ENCODE data around the gene GFRA3. TPM values are rescaled to one million over a fixed set of nuclear protein-coding genes. Genes with fewer than 3 reads are reported as not detected.
A peak's percentile ranks its signal among the peaks of the same experiment; 100 is the strongest.
"Not testable (repeated sequence)": the region's sequence is repeated elsewhere in the genome, so short reads cannot be mapped to it uniquely, and the experiment has no call there.

The GFRA3 gene
- 1 to 10 TPM; 2.7 to 4.9 (median 3.7) TPM for polyA plus RNA-seq (ENCODE audit: insufficient read length in 4 of 4)

- peak in 1 of 4 donors; percentile 28 for DNase-seq (ENCODE audit: low read depth in 4 of 4, low spot score in 2 of 4)
These were observed at the start of gene GFRA3 for GRCh38 chr5:138274189-138274853. Gene GFRA3, minus strand, starts transcription at chr5:138274621. Its CDS starts 197 bp downstream, at chr5:138274424.

- DNase-seq (ENCODE audit: low read depth in 4 of 4, low spot score in 2 of 4), result not testable (repeated sequence)
These were observed 43.8 kb upstream of the GFRA3 start for GRCh38 chr5:138318211-138318610.

GRCh38 chr5:138316355-138316754 lies 41.9 kb upstream of the GFRA3 start:
- DNase-seq (ENCODE audit: low read depth in 4 of 4, low spot score in 2 of 4), result no peak

DNA sequence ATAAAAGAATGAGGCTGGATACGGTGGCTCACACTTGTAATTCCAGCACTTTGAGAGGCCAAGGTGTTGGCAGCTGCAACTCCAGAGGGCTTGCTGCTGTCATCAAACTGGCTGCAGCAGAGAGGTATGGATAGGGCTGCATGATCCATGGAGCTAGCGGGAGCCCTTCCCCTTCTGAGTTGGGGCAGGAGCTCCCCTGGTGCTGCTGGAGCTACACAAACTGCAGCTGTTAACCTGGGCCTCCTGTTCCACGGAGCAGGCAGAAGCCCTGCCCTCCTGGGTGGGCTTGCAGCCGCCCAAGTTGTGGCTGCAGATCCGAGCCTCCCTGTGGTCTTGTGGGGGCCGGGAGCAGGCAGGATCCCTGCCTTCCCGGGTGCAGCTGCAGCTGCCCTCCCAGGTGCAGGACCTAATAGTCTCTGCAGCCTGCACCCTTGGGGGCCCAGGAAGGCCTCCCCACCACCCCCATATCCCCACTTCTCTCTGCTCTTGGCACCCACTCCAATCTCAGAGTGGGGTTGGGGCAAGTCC lies 41.4 kb upstream of the GFRA3 start:
- DNase-seq (ENCODE audit: low read depth in 4 of 4, low spot score in 2 of 4), result no peak

- no peak for DNase-seq (ENCODE audit: low read depth in 4 of 4, low spot score in 2 of 4)
These were observed 31.4 kb upstream of the GFRA3 start for GRCh38 chr5:138305797-138306196.

GRCh38 chr5:138303372-138303771 lies 29.0 kb upstream of the GFRA3 start:
- no peak for DNase-seq (ENCODE audit: low read depth in 4 of 4, low spot score in 2 of 4)

GRCh38 chr5:138289296-138289695 lies 14.9 kb upstream of the GFRA3 start:
- DNase-seq (ENCODE audit: low read depth in 4 of 4, low spot score in 2 of 4), result no peak

DNA sequence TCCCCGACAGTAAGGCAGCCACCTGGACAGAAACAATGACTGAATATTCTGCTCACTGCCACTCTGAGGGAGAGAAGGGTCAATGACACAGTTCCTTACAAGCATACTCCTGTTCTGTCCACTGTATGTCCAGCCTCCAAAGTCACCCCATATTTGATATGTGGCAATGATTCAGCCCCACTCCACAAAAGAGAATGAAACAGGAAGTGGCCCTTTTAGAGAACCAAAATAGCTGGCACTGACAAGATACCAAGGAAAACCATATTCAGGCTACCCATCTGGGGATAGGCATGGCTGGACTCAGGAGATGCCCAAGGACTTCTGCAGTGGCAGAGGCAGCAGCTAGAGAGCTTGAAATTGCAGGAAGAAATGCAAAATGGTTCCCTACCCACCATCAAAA lies 12.8 kb upstream of the GFRA3 start:
- DNase-seq (ENCODE audit: low read depth in 4 of 4, low spot score in 2 of 4), result no peak

DNA sequence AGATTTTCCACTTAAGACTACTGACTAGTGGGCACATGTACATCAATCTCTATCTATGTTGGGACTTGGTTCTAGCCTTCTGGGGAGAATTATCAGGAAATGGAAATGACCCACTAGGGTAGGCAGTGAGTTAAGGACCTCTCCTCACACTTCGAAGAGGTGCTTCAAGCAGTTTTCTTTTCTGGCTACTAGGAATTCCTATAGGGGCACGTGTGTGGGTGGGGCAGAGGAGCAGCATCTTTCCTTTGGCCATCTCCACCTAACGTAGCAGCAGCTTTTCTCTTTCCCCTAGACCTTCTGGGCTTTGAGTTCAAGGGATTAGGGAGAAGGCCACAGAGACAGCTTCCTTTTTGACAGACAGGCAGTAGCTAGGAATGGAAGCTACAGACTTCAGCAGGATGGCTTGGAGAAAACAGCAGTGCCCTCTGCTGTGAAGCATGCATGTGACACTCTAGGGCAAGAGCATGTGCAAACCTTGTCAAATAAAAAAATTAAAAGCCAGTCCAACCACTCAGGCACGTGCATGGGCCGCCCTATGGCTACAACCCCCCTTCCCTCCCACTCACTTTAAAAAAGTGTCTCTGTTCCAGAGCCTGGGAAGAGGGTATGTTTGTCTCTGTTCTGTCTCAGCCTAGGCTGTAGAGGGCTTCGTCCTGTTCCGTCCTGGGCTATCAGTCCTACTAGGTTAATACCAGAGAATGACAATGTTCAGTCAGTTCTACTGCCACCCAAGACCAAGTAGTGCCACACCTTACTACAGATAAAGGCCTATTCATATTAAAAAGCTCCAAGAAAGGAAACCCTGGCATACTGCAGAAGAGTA lies 8.7 kb upstream of the GFRA3 start:
- DNase-seq (ENCODE audit: low read depth in 4 of 4, low spot score in 2 of 4), result peak in 2 of 4 donors; percentile 22 to 37

GRCh38 chr5:138280915-138281314 lies 6.5 kb upstream of the GFRA3 start:
- DNase-seq (ENCODE audit: low read depth in 4 of 4, low spot score in 2 of 4), result no peak

GRCh38 chr5:138276402-138277054 lies 2.1 kb upstream of the GFRA3 start:
- no peak for DNase-seq (ENCODE audit: low read depth in 4 of 4, low spot score in 2 of 4)

DNA sequence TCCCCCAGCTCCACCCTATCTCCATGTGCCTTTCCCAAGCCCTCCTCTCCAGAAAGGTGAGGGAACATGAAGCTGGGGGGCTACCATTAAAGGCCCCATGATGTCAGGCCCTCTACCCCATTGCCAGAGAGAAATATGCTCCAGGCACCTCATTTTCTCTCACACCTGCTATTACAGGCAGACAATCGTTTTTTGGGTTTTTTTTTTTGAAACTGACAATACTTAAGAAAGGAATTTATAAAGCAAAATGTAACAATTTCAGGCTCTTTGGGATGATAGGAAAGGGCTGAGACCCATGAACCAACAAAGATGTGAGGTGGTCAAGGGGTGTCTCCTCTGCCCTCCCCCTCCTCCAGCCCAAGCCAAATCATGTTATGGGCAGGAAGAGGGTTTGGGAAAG lies 1.5 kb upstream of the GFRA3 start:
- no peak for DNase-seq (ENCODE audit: low read depth in 4 of 4, low spot score in 2 of 4)

DNA sequence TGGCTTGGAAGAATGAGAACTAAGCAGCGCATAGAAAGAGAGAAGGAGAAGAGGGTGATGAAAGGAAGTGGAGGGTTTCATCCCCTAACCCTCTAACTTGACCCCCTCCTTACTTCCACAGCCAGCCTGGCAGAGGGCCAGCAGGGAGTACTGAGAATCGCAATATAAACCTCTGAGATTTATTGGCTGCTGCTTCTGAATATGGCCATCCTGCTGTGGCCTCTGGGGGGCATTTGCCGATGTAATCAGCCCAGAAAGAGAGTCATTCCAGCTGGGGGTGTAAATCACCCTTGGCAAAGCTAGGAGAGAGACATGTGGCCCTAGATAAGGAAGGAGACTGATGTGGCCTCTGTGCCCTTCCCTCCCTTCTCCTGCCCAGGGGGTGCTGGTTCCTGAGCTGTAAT lies 960 bp upstream of the GFRA3 start:
- DNase-seq (ENCODE audit: low read depth in 4 of 4, low spot score in 2 of 4), result peak in 1 of 4 donors; percentile 19

DNA sequence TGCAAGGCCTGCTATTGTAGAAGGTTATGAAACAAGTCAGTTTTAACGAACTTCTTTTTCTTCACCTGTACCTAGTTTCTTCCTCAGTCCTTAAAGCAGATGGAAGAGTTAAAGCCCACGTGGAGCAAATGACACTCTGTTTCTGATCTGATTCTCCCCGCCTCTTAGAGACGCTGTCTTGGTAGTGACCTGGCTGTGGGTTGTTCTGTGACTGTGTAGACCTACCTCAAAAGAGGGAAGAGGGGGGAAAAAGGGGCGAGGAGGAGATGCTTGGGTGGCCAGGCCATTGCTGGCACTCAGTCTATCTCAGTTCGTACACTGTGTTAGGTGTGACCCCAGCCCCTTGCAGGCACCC lies 610 bp downstream of the GFRA3 start:
- DNase-seq (ENCODE audit: low read depth in 4 of 4, low spot score in 2 of 4), result no peak

GRCh38 chr5:138272681-138273080 lies 1.7 kb downstream of the GFRA3 start:
- DNase-seq (ENCODE audit: low read depth in 4 of 4, low spot score in 2 of 4), result no peak

- no peak for DNase-seq (ENCODE audit: low read depth in 4 of 4, low spot score in 2 of 4)
These were observed 3.1 kb downstream of the GFRA3 start for GRCh38 chr5:138271281-138271680.

- DNase-seq (ENCODE audit: low read depth in 4 of 4, low spot score in 2 of 4), result no peak
These were observed 10.2 kb downstream of the GFRA3 start for GRCh38 chr5:138264183-138264582.

- DNase-seq (ENCODE audit: low read depth in 4 of 4, low spot score in 2 of 4), result no peak
These were observed 10.8 kb downstream of the GFRA3 start for GRCh38 chr5:138263581-138263980.

DNA sequence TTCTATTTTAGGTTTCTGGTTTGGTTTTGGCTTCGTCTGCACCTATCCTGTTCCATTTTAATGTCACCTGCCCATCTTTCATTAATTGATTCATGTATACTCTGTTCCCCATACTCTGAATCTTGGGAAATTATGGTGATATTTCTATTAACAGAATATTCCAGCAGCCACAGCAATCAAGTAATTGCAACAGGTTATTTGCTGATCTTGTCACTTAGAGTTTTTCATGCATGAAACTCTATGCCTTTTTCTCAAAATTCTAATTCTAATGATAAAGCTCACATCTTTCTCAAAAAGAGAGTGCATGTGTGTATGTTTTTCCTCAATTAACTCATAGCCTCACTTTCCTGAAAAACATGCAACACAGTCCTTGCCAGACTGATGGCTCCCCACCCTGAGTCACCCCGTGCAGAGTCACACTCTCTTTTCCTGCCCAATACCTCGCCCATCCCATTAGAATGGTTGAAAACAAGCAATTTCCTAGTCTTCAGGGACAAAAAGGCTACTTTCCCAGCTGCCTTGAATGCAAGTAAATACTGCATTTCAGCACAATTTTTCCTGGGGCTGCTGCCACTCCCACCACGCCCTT lies 15.6 kb downstream of the GFRA3 start:
- no peak for DNase-seq (ENCODE audit: low read depth in 4 of 4, low spot score in 2 of 4)

GRCh38 chr5:138257583-138257982 lies 16.8 kb downstream of the GFRA3 start:
- no peak for DNase-seq (ENCODE audit: low read depth in 4 of 4, low spot score in 2 of 4)

DNA sequence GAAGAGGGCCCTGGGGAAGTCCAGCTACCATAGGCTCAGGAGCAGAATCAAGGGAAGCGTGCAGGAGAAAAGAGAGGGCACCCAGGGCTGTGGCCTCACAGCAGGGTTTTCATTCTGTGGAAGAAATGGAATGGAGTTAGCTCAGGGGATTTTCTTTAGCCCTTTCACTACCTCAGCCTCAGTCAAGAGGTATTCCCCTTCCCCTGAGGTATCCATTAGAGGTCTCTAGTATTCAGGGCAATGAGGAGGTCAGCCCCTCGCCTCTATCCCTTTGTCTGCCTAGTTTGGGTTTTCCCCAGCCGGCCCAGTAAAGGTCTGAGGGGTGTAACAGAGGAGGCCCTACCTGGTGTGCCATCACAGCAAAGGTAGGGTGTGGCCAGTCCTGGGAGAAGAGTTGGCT lies 21.5 kb downstream of the GFRA3 start:
- DNase-seq (ENCODE audit: low read depth in 4 of 4, low spot score in 2 of 4), result no peak
